Left ventricle myocardium superior (tissue), 1 donor: ENCODE measurements around the gene C10orf90. TPM values are rescaled to one million over a fixed set of nuclear protein-coding genes. Genes with fewer than 3 reads are reported as not detected.
"Not testable (repeated sequence)": the region's sequence is repeated elsewhere in the genome, so short reads cannot be mapped to it uniquely, and the experiment has no call there.

ENCODE experiments used
- ATAC-seq: fragments of 200-7000 bp; cut with Tn5 transposase; one replicate; pipeline ENCODE4 v1.9.1; 2020; ENCODE audit warnings: mild to moderate bottlenecking, moderate library complexity
- DNase-seq: peaks from one replicate; pipeline ENCODE4 v3.0.0-alpha.2; 2020
- intact Hi-C: fragments of 100-400 bp; cut with micrococcal nuclease; formaldehyde crosslinking; loops from one replicate; pipeline ENCODE4 v1.11.0; 2022
- total RNA-seq: library from RNA; stranded (reverse); fragmentation: NEBNext Ultra II Directional; extraction: Animal tissue kit (Norgen Biotek cat#: 25700); gene quantifications from one replicate; pipeline ENCODE4 v1.2.1, GENCODE V29; 2021
- donor health status: DM: no; HTN: yes; CAD: no; lungs with severe emphysema.

The C10orf90 gene
- total RNA-seq, 1 donor from 2014 or later: not detected

- no peak for DNase-seq
- intact Hi-C loops: no loop called here
- no peak for ATAC-seq
These were observed 105.1 kb downstream of the C10orf90 start for GRCh38 chr10:126565441-126565840.

DNA sequence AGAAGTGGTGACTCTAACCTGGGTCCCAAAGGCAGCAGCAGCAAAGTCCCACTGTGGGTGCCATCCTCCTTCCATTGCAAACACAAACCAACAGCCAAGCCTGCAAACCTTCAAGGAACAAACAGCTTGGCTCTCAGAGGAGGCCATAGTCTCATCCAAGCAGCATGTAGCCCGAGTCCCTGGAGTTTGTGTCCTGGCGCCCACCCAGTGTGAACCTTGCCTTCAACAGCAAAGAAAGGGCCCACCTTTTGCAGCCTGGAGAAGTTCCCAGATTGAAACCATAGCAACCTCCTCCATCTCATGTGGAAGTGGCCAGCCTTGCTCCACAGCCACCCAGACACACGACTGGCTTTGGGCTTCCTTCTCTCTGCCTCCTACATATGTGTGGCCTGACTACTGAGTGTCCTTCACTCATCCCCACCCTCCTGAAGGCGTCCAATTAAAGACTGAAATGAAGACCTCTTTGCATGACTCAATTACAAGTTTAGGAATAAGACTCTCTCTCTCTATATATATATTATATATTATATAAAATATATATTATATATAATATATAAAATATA, 106.1 kb downstream of the C10orf90 start:
- intact Hi-C loops: no loop called here
- DNase-seq (no peak), ATAC-seq (no peak)

DNA sequence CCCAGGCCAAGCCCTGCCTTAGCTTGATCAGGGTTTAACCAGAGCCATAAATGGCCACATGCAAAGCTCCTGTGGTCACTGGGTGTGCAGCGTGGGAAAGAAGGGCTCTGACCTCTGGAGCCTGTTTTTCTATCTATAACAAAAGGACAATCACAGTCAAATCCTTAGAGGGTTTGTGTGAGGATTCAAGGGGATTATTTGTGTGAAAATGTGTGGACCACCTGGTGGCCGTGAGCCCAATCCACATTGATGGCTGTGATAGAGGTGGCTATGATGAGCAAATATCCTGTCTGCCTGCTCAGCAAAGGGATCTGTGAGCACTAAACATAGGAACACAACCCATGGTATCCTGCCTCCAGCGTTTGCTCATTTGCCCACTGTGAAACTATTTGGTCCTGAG, 107.1 kb downstream of the C10orf90 start:
- DNase-seq: no peak
- no peak for ATAC-seq
- intact Hi-C loops: no loop called here

DNA sequence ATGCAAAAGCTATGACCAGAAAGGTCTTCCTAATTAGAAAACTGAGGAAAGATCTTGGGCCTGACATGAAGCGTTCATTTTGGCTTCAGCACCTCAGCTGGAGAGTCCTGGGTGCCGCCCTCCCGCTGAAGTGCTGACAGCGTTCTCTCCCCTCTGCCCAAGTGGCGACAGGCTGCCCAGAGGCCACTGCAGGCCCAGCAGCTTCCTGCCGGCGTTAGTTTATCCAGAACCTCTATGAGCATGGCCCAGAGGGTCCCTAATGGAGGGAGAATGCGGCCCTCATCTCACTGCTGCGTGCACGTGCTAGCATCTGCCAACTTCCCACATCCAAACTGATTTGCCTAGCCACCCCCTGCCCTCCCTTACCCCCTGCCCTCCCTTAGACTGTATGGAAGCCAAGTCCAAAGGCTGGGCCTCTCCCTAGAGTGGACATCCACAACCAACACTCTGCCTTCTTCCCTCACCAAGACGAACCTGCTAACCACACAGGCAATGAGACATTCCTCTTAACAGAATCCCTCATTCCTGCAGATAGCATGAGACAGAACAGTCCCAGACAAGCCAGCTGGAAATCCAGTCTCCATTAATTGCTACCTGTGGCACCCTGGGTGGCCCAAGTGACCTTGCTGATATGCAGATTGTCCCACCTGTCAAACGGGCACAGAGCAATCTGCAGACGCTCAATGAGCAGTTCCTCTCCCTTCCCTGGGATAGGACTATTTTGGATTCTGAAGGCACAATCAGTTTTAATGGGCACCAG, 108.4 kb downstream of the C10orf90 start:
- intact Hi-C loops: no loop called here
- DNase-seq: no peak
- peak; percentile 49 for ATAC-seq

DNA sequence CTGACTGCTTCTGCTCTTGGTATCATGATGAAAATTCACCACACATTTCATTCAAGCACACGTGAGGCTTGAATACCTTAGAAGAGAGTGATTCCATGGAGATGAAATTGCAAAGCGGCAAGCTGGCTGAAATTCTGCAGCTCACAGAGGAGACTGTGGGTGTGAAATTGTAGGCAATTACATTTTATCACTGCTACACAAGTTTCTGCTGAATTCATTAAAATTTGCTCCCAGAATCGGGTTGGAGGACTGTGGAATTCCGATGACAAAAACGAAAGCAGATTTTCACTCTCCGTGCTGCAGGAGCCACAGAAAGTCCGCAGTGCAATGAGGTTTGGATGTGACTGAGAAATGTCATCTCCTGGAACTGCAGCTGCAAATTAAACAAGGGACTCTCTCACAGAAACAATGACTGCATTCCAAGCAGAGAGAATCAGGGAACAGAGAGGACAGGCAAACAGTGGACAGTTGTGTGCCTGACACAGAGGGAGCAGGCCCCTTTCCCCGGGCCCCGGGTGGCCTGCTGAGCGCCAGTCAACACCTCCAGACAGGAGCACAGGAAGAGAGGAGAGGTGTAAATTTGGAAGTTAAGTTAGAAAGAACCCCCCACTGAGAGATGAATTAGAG, 109.1 kb downstream of the C10orf90 start:
- intact Hi-C loops: no loop called here
- DNase-seq (no peak), ATAC-seq (peak; percentile 38)

GRCh38 chr10:126558881-126559280, 111.6 kb downstream of the C10orf90 start:
- intact Hi-C loops: no loop called here
- ATAC-seq: no peak

DNA sequence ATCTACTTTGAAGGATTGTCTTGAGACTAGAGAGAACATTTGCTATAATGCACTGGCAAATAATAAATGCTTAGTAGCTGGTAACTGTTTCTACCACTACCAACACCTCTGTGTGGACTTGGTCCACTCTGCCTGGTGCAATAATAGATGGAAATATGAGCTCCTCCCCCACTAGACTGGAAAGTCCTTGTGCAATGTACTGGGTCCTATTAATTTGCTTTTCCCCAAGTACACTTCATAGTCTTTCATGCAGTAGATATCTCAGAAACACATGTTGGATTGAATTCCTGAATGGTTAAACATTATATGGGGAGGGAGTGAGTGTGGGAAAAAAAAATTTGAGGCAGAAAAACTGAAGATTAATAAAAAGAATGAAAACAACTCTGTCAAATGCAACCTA, 119.3 kb downstream of the C10orf90 start:
- no peak for DNase-seq
- intact Hi-C loops: no loop called here
- no peak for ATAC-seq

More at GRCh38 chr10:126558881-126559280, 111.6 kb downstream of the C10orf90 start:
- DNase-seq: no peak

DNA sequence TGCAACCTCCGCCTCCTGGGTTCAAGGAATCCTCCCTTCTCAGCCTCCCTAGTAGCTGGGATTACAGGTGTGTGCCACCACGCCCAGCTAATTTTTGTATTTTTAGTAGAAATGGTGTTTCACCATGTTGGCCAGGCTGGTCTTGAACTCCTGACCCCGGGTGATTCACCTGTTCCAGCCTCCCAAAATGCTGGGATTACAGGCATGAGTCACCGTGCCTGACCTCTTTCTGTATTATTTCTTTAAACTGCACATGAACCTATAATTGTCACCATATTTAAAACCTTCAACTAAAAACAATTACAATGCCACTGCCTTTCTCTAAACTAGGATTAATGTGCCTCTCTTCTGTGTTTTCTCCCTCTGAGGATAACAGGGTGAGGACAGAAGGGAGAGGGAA, 119.9 kb downstream of the C10orf90 start:
- DNase-seq, ATAC-seq, intact Hi-C loops: not testable (repeated sequence)

GRCh38 chr10:126549344-126549743, 121.1 kb downstream of the C10orf90 start:
- intact Hi-C loops: no loop called here

GRCh38 chr10:126544565-126544964, 125.9 kb downstream of the C10orf90 start:
- no peak for DNase-seq
- intact Hi-C loops: no loop called here
- no peak for ATAC-seq

More at GRCh38 chr10:126549344-126549743, 121.1 kb downstream of the C10orf90 start:
- no peak for DNase-seq
- peak; percentile 23 for ATAC-seq

DNA sequence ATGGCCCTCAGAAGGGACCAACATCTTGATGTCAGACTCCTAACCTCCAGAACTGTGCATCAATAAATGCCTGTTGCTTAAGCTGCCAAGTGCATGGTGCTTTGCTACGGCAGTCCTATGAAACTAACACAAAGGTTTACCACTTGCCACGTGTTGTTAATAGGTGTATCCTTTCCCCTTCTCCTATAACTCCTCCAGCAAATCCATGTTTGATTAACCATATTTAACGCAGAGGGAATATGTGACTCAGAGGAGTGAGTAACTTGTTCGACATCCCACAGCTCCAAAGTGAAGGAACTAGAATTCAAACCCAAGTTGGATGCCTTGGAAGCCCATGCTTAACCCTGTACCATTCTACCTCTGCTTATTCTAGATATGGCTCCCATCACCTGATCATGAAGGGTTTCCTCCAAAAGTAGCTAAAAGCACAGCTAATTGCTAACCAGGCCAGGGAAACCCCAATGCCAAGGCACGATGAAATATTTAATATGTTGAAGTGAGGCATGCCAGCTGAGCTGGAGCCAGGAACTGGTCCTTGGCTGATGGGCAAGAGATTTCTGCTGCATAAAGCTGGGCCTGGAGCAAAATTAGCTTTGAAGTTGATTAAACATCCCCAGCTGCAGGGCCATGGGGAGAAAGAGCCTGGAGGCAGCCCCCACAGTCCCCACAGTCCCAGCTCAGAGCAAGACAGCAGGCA, 131.9 kb downstream of the C10orf90 start:
- intact Hi-C loops: no loop called here
- ATAC-seq (no peak), DNase-seq (no peak)

- ATAC-seq (no peak), DNase-seq (no peak)
- intact Hi-C loops: no loop called here
These were observed 133.8 kb downstream of the C10orf90 start for GRCh38 chr10:126536656-126537055.

DNA sequence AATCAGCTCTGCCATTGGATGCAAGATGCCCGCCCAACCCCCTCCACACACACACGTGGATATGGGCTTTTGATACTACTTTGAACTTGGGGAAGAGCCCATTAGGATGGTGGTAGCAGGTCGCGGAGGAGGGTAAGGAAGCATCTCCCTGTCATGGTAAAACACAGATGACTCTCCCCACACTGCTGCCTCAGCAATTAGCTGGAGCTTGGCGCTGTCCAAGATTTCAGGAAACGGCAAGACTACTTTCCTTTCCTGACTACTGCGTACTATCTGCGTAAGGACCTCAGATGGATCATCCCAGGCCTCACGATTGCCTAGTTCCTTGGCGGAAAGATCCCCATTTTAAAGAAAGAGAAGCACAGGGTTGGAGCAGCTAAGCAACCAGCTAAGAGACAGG, 134.3 kb downstream of the C10orf90 start:
- ATAC-seq: no peak
- intact Hi-C loops: no loop called here

DNA sequence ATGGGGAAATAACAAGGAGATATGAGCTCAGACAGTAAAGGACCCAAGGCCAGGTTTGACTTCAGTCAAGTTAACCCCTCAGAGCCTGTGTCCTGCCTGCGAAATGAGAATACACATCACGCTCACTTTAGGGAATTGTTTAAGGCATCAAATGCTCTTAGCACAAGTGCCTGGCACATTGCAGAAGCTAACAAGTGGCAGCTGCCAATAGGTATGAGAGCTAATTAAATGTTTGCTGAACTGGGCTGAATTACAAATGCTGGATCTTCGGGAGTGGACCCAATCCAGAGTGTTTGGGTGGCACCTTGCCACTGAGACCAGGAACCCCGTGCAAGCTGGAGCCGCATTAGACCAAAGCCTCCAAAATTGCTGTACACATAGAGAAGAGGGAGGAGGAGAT, 136.8 kb downstream of the C10orf90 start:
- ATAC-seq: no peak
- intact Hi-C loops: no loop called here
- no peak for DNase-seq

More for the DNA sequence above, 134.3 kb downstream of the C10orf90 start:
- no peak for DNase-seq

GRCh38 chr10:126528315-126528835, 142.1 kb downstream of the C10orf90 start:
- intact Hi-C loops: no loop called here
- ATAC-seq: no peak

GRCh38 chr10:126527645-126528314, 142.7 kb downstream of the C10orf90 start:
- ATAC-seq (no peak), DNase-seq (no peak)
- intact Hi-C loops: no loop called here

More at GRCh38 chr10:126528315-126528835, 142.1 kb downstream of the C10orf90 start:
- DNase-seq: no peak

DNA sequence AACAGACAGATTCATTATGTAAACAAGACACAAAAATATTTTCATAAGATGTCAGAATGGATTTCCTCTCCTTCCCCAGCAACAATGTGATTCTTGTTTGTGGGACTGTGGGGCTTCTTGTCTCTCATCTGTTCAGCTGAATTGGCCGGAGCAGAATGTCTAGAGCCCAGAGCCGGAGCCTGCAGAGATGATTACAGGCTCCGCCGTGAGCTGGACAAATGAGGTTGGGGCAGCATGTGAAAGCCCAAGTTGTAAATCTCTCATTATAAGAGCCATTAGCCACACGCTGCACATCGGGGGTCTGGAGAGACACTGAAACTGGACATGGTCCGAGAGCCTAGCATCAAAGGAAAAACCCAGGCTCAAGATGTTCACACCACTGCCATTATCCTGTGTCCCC, 145.2 kb downstream of the C10orf90 start:
- ATAC-seq (no peak), DNase-seq (no peak)
- intact Hi-C loops: no loop called here

DNA sequence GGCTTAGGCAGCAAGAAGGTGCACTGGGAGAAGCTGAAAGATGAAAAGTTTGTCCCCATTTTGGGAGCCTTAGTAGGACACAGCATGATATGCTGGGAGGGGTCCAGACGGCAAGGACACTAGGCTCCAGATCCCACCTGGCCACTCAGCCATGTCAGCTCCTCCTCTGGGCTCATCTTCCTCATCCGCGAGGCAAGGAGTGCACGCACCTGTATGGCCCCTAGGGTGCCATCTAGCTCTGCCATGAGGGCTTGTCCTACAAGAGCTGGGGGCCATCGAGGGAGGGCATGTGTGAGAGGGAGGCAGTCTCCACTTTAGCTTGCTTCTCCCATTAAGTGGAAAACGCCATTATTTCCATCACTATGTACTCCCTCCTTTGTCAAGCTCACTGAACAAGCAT, 146.0 kb downstream of the C10orf90 start:
- intact Hi-C loops: no loop called here
- ATAC-seq (no peak), DNase-seq (no peak)

DNA sequence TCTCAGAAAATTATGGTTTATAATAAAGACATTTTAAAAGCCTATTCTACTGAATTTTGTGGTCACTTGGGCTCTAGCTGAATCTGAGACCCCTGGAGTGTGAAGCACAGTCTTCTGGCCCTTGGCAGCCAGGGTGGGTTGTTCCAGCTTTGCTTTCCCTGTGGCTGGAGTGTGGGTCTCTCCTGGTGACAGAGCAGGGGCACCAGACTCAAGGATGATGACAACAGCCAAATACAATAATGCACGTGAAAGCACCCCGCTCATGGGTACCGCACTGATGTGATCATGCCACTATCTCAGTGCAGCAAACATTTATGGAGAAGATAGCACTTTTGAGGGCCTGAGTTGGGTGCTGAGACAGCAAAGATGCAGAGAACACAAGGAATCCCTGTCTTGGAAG, 147.4 kb downstream of the C10orf90 start:
- intact Hi-C loops: no loop called here
- ATAC-seq (no peak), DNase-seq (no peak)
